ENCODE data around the gene KRTAP4-4. TPM values are rescaled to one million over a fixed set of nuclear protein-coding genes. Genes with fewer than 3 reads are reported as not detected.

KRTAP4-4 gene
- total RNA-seq, 1 experiment from 2014 or later, result not detected

DNA sequence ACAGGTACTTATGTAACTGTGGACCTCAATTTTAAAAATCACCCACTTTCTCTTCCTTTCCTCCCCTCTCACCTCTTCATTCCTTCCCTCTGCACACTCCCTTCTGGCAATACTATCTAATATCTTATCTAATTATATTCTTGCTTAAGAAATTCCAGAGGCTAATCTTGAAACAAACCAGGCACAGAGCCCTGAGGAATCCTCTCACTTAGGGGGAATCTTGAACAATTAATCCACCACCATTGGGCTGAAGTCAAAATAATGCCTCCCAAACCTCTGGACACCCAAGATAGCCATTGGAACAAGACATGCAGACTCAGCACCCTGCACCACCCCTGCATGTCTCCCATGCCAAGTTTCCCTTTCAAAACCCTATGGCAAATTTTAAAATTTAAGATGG is 19.2 kb downstream of the KRTAP4-4 start:
- no peak overlapping the region for H2AFZ ChIP-seq (ENCODE audit: low read length)
- no peak overlapping the region for H4K5ac ChIP-seq (ENCODE audit: insufficient read length, low read depth, low read length)
- no peak overlapping the region for H4K8ac ChIP-seq (replicated peaks; ENCODE audit: insufficient read length, low read depth, low read length)
- H2BK20ac ChIP-seq (ENCODE audit: low read depth, low read length, poor library complexity, severe bottlenecking), result no peak overlapping the region
- Mint-ChIP-seq H3K4me3 (no peak overlapping the region), H3K4me1 (peaks cover 0 to under 1% of the 10 kb centered on the region in 2 experiments; a peak in 1 of 4 replicates), H3K36me3 (ENCODE audit: insufficient read depth in 1 of 3, low read depth in 3 of 3) (peaks cover 14 to 39% (median 23%) of the 10 kb centered on the region in 3 experiments), H3K27ac (no peak overlapping the region), H3K27me3 (ENCODE audit: low read depth) (peaks cover 2% of the 10 kb centered on the region), H3K9me3 (peaks cover 31 to 40% of the 10 kb centered on the region in 2 experiments)
- H3K79me2 ChIP-seq (ENCODE audit: insufficient read depth, low read length), result no peaks in the 10 kb centered on the region
- H2BK12ac ChIP-seq (ENCODE audit: insufficient read length, low read depth, low read length), result no peak overlapping the region
- TF ChIP-seq, protein P1, sequence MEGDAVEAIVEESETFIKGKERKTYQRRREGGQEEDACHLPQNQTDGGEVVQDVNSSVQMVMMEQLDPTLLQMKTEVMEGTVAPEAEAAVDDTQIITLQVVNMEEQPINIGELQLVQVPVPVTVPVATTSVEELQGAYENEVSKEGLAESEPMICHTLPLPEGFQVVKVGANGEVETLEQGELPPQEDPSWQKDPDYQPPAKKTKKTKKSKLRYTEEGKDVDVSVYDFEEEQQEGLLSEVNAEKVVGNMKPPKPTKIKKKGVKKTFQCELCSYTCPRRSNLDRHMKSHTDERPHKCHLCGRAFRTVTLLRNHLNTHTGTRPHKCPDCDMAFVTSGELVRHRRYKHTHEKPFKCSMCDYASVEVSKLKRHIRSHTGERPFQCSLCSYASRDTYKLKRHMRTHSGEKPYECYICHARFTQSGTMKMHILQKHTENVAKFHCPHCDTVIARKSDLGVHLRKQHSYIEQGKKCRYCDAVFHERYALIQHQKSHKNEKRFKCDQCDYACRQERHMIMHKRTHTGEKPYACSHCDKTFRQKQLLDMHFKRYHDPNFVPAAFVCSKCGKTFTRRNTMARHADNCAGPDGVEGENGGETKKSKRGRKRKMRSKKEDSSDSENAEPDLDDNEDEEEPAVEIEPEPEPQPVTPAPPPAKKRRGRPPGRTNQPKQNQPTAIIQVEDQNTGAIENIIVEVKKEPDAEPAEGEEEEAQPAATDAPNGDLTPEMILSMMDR (conservative IDR thresholded peaks at IDR 0.05), result no peak
- no peaks in the 10 kb centered on the region for H3K23me2 ChIP-seq (ENCODE audit: insufficient read length, low read depth, low read length, poor library complexity, severe bottlenecking)
- no peaks in the 10 kb centered on the region for H3K4me1 ChIP-seq (ENCODE audit: insufficient read depth, low read length)
- no peak overlapping the region for H2BK5ac ChIP-seq (ENCODE audit: insufficient read length, low read length)
- no peak overlapping the region for H3K14ac ChIP-seq (ENCODE audit: insufficient read depth, low read length)
- no peak overlapping the region for H4K91ac ChIP-seq (ENCODE audit: insufficient read length, low read depth, low read length)
- no peak overlapping the region for H2AK5ac ChIP-seq (ENCODE audit: insufficient read length, low read length)
- no peak overlapping the region for H2BK15ac ChIP-seq (ENCODE audit: low read depth, low read length)
- no peak overlapping the region for H2BK120ac ChIP-seq (ENCODE audit: low read depth, low read length, poor library complexity, severe bottlenecking)
- no peaks in the 10 kb centered on the region for H3K79me1 ChIP-seq (ENCODE audit: insufficient read depth, low read depth, low read length, poor library complexity, severe bottlenecking)
- H4K20me1 ChIP-seq (ENCODE audit: control insufficient read depth, insufficient read depth, insufficient read length), result no peaks in the 10 kb centered on the region
- no peak overlapping the region for H3T11ph ChIP-seq (ENCODE audit: low read length)
- no peak for DNase-seq
- H3K4me2 ChIP-seq (ENCODE audit: insufficient read depth, insufficient read length, low read length), result no peak overlapping the region
- H3K27ac ChIP-seq (ENCODE audit: insufficient read length, low read depth, low read length), result no peak overlapping the region
- H3K9me3 ChIP-seq (ENCODE audit: control insufficient read depth, low read depth, low read length), result peaks cover 7% of the 10 kb centered on the region
- H3K18ac ChIP-seq (ENCODE audit: insufficient read length, low read depth, low read length), result no peak overlapping the region
- no peak overlapping the region for H3K9ac ChIP-seq (ENCODE audit: extremely low read depth, insufficient read length, low read length)
- H3K56ac ChIP-seq (ENCODE audit: insufficient read length, low read depth, low read length), result no peak overlapping the region
- no peak overlapping the region for H3K23ac ChIP-seq (ENCODE audit: insufficient read length, low read depth, low read length)
- no peaks in the 10 kb centered on the region for H3K27me3 ChIP-seq (ENCODE audit: insufficient read depth, low read length)
- no peak overlapping the region for H3K4ac ChIP-seq (ENCODE audit: low read depth, low read length)

Data from H9 (cell line).